ENCODE measurements around the gene PCID2. TPM values are rescaled to one million over a fixed set of nuclear protein-coding genes. Genes with fewer than 3 reads are reported as not detected.

Gene PCID2
- total and polyA plus RNA-seq, 2 of the 13 experiments (the other 11 are each of a cell fraction or from before 2014, with no cell fraction given), result 65.0 to 111 TPM

- no peak for TF ChIP-seq AKNA (CRISPR knock-in tag; IDR thresholded peaks at IDR 0.05; ENCODE audit: borderline replicate concordance)
- no peak for TF ChIP-seq ZNF326 (CRISPR knock-in tag; IDR thresholded peaks at IDR 0.05; ENCODE audit: borderline replicate concordance)
- TF ChIP-seq MIER2 (CRISPR knock-in tag; IDR thresholded peaks at IDR 0.05), result peak; percentile 85
- peak in 1 of 2 experiments; percentile 90; a peak in 2 of 4 replicates for TF ChIP-seq KLF16 (CRISPR knock-in tag; IDR thresholded peaks at IDR 0.05)
- no peak for TF ChIP-seq ZNF274 (CRISPR knock-in tag; IDR thresholded peaks at IDR 0.05)
- peak; percentile 71; the same call in 1 of the 2 replicates for TF ChIP-seq RELA (CRISPR knock-in tag; IDR thresholded peaks at IDR 0.05)
- TF ChIP-seq GTF3A (CRISPR knock-in tag; conservative IDR thresholded peaks at IDR 0.05), result 0 out of 2 replicates have a peak, but pooled peaks have one; percentile 79
- TF ChIP-seq ZNF484 (CRISPR knock-in tag; IDR thresholded peaks at IDR 0.05; ENCODE audit: borderline replicate concordance, low read depth), result no peak
- peak; percentile 93 for TF ChIP-seq HDAC2 (CRISPR knock-in tag; IDR thresholded peaks at IDR 0.05)
- peak; percentile 89 for TF ChIP-seq NR2F2 (IDR thresholded peaks at IDR 0.05; ENCODE audit: borderline replicate concordance, low read depth)
- TF ChIP-seq KDM5A (IDR thresholded peaks at IDR 0.05; ENCODE audit: borderline replicate concordance, low read length), result no peak
- TF ChIP-seq ZSCAN9 (CRISPR knock-in tag; IDR thresholded peaks at IDR 0.05; ENCODE audit: borderline replicate concordance), result peak; percentile 80; the same call in 1 of the 2 replicates
- no peak for TF ChIP-seq SOX6 (IDR thresholded peaks at IDR 0.05)
- peak; percentile 98 for TF ChIP-seq SOX6 (CRISPR knock-in tag; IDR thresholded peaks at IDR 0.05)
- peak; percentile 51 for TF ChIP-seq TFDP2 (CRISPR knock-in tag; IDR thresholded peaks at IDR 0.05)
- peak; percentile 74; the same call in 1 of the 2 replicates for TF ChIP-seq ZNF451 (CRISPR knock-in tag; IDR thresholded peaks at IDR 0.05)
- TF ChIP-seq ZSCAN30 (CRISPR knock-in tag; IDR thresholded peaks at IDR 0.05), result no peak
- TF ChIP-seq RFXANK (CRISPR knock-in tag; IDR thresholded peaks at IDR 0.05), result no peak
- no peak for TF ChIP-seq MZF1 (CRISPR knock-in tag; IDR thresholded peaks at IDR 0.05; ENCODE audit: borderline replicate concordance)
- no peak for TF ChIP-seq U2AF2 (IDR thresholded peaks at IDR 0.05; ENCODE audit: low read depth, low read length)
- TF ChIP-seq ZNF672 (CRISPR knock-in tag; IDR thresholded peaks at IDR 0.05), result no peak
- peak; percentile 48; the same call in 1 of the 2 replicates for TF ChIP-seq KAT7 (CRISPR knock-in tag; IDR thresholded peaks at IDR 0.05; ENCODE audit: borderline replicate concordance)
- TF ChIP-seq SMAD1 (CRISPR knock-in tag; IDR thresholded peaks at IDR 0.05; ENCODE audit: borderline replicate concordance, low read depth), result no peak
- TF ChIP-seq ZNF331 (CRISPR knock-in tag; IDR thresholded peaks at IDR 0.05), result peak; percentile 86
- TF ChIP-seq FOXO1 (CRISPR knock-in tag; IDR thresholded peaks at IDR 0.05), result peak; percentile 99
- TF ChIP-seq NFRKB (IDR thresholded peaks at IDR 0.05), result no peak
- no peak; the same call in 1 of the 2 replicates for TF ChIP-seq RFXAP (CRISPR knock-in tag; IDR thresholded peaks at IDR 0.05; ENCODE audit: borderline replicate concordance)
These were observed 69.5 kb downstream of the PCID2 start (continued) for GRCh38 chr13:113138792-113139551.

All from HepG2 (cell line).